Measurements from ENCODE around the gene GBX1. TPM values are rescaled to one million over a fixed set of nuclear protein-coding genes. Genes with fewer than 3 reads are reported as not detected.

Gene GBX1
- total RNA-seq, 2 experiments from 2014 or later: not detected

GRCh38 chr7:151185762-151186639, 18.5 kb upstream of the GBX1 start:
- no peak for DNase-seq
- ChIA-PET POLR2A (no interaction called here), CTCF (no interaction called here)
- Mint-ChIP-seq H3K4me1 (ENCODE audit: low read depth) (no peaks in the 10 kb centered on the region), H3K9me3 (no peaks in the 10 kb centered on the region), H3K27me3 (peaks cover 2% of the 10 kb centered on the region), H3K27ac (no peak overlapping the region), H3K36me3 (ENCODE audit: low read depth) (no peaks in the 10 kb centered on the region), H3K4me3 (no peak overlapping the region)
- TF ChIP-seq CTCF (IDR thresholded peaks at IDR 0.05): no peak
- intact Hi-C loops (cut with micrococcal nuclease): no loop called here
- ATAC-seq: no peak

- POLR2A ChIA-PET: no interaction called here
- H3K27ac Mint-ChIP-seq: no peak overlapping the region
- TF ChIP-seq CTCF (IDR thresholded peaks at IDR 0.05): no peak
- peaks cover 6% of the 10 kb centered on the region for H3K27me3 Mint-ChIP-seq
- H3K4me3 Mint-ChIP-seq: no peak overlapping the region
- CTCF ChIA-PET: interaction anchor here (1.5 kb wide), 1 partner anchor 9 kb away, joined by 3 read pairs; no protein-coding TSS in a partner anchor
- H3K9me3 Mint-ChIP-seq: no peaks in the 10 kb centered on the region
- no peaks in the 10 kb centered on the region for H3K4me1 Mint-ChIP-seq (ENCODE audit: low read depth)
- ATAC-seq: no peak
- intact Hi-C loops (cut with micrococcal nuclease): no loop called here
- DNase-seq: no peak
- H3K36me3 Mint-ChIP-seq (ENCODE audit: low read depth): no peaks in the 10 kb centered on the region
Observed at GRCh38 chr7:151181011-151181431, 13.5 kb upstream of the GBX1 start.

DNA sequence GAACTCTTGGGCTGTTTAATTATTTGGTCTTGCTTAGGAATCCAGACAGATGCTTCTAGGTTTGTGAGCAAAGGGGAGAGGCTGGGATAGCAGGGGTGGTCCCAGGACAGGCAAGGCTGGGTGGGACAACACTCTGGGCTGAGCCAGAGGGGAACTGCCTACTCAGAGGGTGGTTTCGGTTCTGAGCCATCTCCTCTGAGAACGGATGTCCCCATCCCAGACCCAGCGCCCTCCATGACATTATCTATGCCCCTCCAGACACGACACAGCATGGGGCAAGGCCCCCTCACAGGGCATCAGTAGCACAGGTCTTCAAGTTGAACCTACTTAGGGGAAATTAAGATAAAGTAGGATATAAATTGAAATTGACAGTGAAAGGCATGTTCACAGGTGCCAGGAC, 12.5 kb upstream of the GBX1 start:
- Mint-ChIP-seq H3K36me3 (ENCODE audit: low read depth) (no peaks in the 10 kb centered on the region), H3K4me3 (no peak overlapping the region), H3K4me1 (ENCODE audit: low read depth) (no peaks in the 10 kb centered on the region), H3K9me3 (no peaks in the 10 kb centered on the region), H3K27ac (no peak overlapping the region), H3K27me3 (peaks cover 8% of the 10 kb centered on the region)
- POLR2A ChIA-PET: no interaction called here
- no peak for DNase-seq
- CTCF ChIA-PET: interaction anchor here (0.6 to 1.2 kb wide), 2 partner anchors 56 to 64 kb away, joined by 3 to 4 read pairs; no protein-coding TSS in a partner anchor
- no peak for ATAC-seq
- TF ChIP-seq CTCF (IDR thresholded peaks at IDR 0.05): no peak
- intact Hi-C loops (cut with micrococcal nuclease): no loop called here

DNA sequence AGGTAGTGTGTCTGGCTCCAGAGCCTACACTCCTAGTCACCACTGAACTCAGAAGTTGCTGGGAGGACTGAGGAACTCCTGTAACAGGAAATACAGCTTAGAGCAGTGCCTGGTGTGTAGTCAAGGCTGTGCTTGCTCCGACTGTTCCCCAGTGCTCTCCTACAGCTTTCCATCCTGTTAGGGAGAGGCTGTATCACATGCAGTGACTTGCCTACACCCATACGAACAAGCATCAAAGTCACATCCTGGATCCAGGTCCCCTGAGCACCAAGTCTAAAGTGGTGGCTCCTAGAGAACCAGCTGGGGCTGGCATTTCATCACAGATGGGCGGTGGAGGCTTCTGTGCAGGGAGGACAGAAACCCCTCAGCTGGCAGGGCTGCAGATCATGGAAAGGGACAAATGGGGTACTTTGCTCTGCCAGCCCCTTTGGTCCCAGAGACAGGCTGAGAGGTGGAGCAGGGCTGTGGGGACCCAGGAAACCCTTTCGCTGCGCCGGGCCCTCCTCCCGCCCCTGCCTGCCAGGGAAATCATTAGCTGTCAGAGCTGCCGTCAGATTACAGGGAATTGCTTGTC, 11.9 kb upstream of the GBX1 start:
- TF ChIP-seq CTCF (IDR thresholded peaks at IDR 0.05): no peak
- no peaks in the 10 kb centered on the region for H3K36me3 Mint-ChIP-seq (ENCODE audit: low read depth)
- H3K27me3 Mint-ChIP-seq: peaks cover 11% of the 10 kb centered on the region
- DNase-seq (no peak), ATAC-seq (no peak)
- no peaks in the 10 kb centered on the region for H3K4me1 Mint-ChIP-seq (ENCODE audit: low read depth)
- H3K4me3 Mint-ChIP-seq: no peak overlapping the region
- intact Hi-C loops (cut with micrococcal nuclease): no loop called here
- H3K9me3 Mint-ChIP-seq: no peaks in the 10 kb centered on the region
- ChIA-PET CTCF (interaction anchor here (0.6 to 1.5 kb wide), 3 partner anchors 12 to 64 kb away, joined by 3 to 5 read pairs (median 4); partner anchors contain the start of gene GBX1), POLR2A (no interaction called here)
- no peak overlapping the region for H3K27ac Mint-ChIP-seq

DNA sequence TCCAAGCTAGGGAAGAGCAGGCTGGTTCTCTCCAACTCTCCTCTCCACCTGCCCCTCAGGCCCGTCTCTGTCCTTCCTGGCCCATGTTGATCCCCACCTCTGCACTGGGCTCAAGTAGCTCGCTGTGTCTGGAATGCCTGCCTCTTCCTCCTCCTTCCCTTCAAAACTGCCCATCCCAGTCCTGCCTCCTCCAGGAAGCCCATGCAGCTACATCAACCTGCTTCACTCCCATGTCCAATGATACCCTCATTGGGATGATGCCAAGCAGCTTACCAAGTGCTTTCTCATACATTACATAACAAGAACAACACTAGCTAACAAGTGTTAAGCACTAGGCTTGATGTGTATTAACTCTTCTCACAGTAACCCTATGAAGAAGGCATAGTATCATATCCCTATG, 11.3 kb upstream of the GBX1 start:
- intact Hi-C loops (cut with micrococcal nuclease): no loop called here
- H3K9me3 Mint-ChIP-seq: no peaks in the 10 kb centered on the region
- H3K27ac Mint-ChIP-seq: no peak overlapping the region
- TF ChIP-seq CTCF (IDR thresholded peaks at IDR 0.05): no peak
- no peak overlapping the region for H3K4me3 Mint-ChIP-seq
- H3K36me3 Mint-ChIP-seq (ENCODE audit: low read depth): no peaks in the 10 kb centered on the region
- peaks cover 12% of the 10 kb centered on the region for H3K27me3 Mint-ChIP-seq
- H3K4me1 Mint-ChIP-seq (ENCODE audit: low read depth): no peaks in the 10 kb centered on the region
- POLR2A ChIA-PET: interaction anchor here (0.7 kb wide), 1 partner anchor 9 kb away, joined by 3 read pairs; the partner anchor contains the start of gene ASB10
- CTCF ChIA-PET: interaction anchor here (0.7 to 1.5 kb wide), 3 partner anchors 11 to 63 kb away, joined by 3 to 5 read pairs (median 4); partner anchors contain the start of gene GBX1
- DNase-seq (no peak), ATAC-seq (no peak)
